Measurements from ENCODE around the gene CDK5RAP2.
"Not testable (repeated sequence)": the region's sequence is repeated elsewhere in the genome, so short reads cannot be mapped to it uniquely, and the experiment has no call there.

The CDK5RAP2 gene

GRCh38 chr9:120474591-120475243 lies 105.2 kb downstream of the CDK5RAP2 start:
- no peak for DNase-seq

GRCh38 chr9:120473608-120474007 lies 106.4 kb downstream of the CDK5RAP2 start:
- peak in 13 of 56 donors; percentile 4 to 47 (median 14) for DNase-seq

GRCh38 chr9:120465685-120466407 lies 114.1 kb downstream of the CDK5RAP2 start:
- no peak for DNase-seq

- DNase-seq: no peak
Observed at GRCh38 chr9:120464887-120465421, 115.0 kb downstream of the CDK5RAP2 start.

GRCh38 chr9:120464176-120464886 lies 115.6 kb downstream of the CDK5RAP2 start:
- no peak for DNase-seq

- no peak for DNase-seq
Observed at GRCh38 chr9:120463765-120464164, 116.2 kb downstream of the CDK5RAP2 start.

GRCh38 chr9:120461677-120462076 lies 118.3 kb downstream of the CDK5RAP2 start:
- not testable (repeated sequence) for DNase-seq

GRCh38 chr9:120456218-120456617 lies 123.7 kb downstream of the CDK5RAP2 start:
- no peak for DNase-seq

- no peak for DNase-seq
Observed at GRCh38 chr9:120454467-120454866, 125.5 kb downstream of the CDK5RAP2 start.

- no peak for DNase-seq
Observed at GRCh38 chr9:120453792-120454191, 126.2 kb downstream of the CDK5RAP2 start.

GRCh38 chr9:120452631-120453030 lies 127.3 kb downstream of the CDK5RAP2 start:
- peak in 7 of 56 donors; percentile 2 to 32 (median 17) for DNase-seq

- DNase-seq: no peak
Observed at GRCh38 chr9:120450916-120451315, 129.1 kb downstream of the CDK5RAP2 start.

GRCh38 chr9:120449566-120449965 lies 130.4 kb downstream of the CDK5RAP2 start:
- no peak for DNase-seq

GRCh38 chr9:120447959-120448500 lies 131.9 kb downstream of the CDK5RAP2 start:
- no peak for DNase-seq

- no peak for DNase-seq
Observed at GRCh38 chr9:120446671-120447070, 133.3 kb downstream of the CDK5RAP2 start.

- no peak for DNase-seq
Observed at GRCh38 chr9:120443976-120444375, 136.0 kb downstream of the CDK5RAP2 start.

- no peak for DNase-seq
Observed at GRCh38 chr9:120443489-120443888, 136.5 kb downstream of the CDK5RAP2 start.

GRCh38 chr9:120442308-120442995 lies 137.5 kb downstream of the CDK5RAP2 start:
- no peak for DNase-seq

- no peak for DNase-seq
Observed at GRCh38 chr9:120441426-120442307, 138.3 kb downstream of the CDK5RAP2 start.

- no peak for DNase-seq
Observed at GRCh38 chr9:120440791-120441190, 139.2 kb downstream of the CDK5RAP2 start.
